ENCODE measurements around the gene LRSAM1. TPM values are rescaled to one million over a fixed set of nuclear protein-coding genes. Genes with fewer than 3 reads are reported as not detected.

The LRSAM1 gene
- total and polyA plus RNA-seq, 2 of the 8 experiments (the other 6 are each of a cell fraction or from before 2014, with no cell fraction given) = 9.7 to 18.3 TPM

DNA sequence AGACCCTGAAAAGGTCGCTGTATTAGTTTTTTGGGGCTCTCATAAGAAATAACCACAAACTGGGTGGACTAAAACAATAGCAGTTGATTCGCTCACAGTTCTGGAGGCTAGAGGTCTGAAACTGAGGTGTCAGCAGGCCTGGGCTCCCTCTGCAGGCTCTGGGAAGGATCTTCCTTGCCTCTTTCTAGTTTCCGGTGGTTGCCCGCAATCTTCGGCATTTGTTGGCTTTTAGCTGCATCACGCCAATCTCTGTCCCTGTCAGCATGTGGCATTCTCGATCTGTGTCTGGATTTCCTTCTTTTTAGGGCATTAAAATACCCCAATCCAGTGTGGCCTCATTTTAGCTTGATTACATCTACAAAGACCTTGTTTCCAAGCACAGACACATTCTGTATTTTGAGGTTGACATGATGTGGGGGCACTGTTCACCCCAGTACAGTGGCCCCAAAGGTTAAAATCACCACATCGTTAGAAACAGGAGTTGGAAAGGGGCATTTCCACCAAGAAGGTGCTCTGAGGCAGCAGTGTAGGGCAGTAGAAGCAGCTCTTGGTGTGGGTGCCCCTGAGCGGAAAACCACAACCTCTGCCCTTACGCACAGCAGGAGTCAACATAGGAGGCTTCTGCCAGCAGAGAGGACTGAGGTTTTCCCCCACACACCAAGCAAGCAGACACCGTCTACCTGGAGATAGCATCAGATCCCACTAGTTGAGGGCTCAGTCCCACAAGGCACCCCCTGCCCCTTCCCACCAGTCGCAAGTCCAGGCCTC lies 13.6 kb upstream of the LRSAM1 start:
- no peaks in the 10 kb centered on the region for H3K27me3 ChIP-seq (replicated peaks in 1 of 4; ENCODE audit: control insufficient read depth in 3 of 4, extremely low read depth in 1 of 4, insufficient read depth in 3 of 4, low read length in 3 of 4)
- H3K4me3 ChIP-seq (ENCODE audit: extremely low read depth in 1 of 4, insufficient read depth in 2 of 4, low read depth in 3 of 4, low read length in 4 of 4) = no peak overlapping the region
- no peak overlapping the region for H3K14ac ChIP-seq (ENCODE audit: insufficient read length)
- H3K36me3 ChIP-seq (ENCODE audit: control insufficient read depth in 2 of 4, insufficient read depth in 4 of 4, low read length in 3 of 4) = peaks cover 25 to 65% (median 51%) of the 10 kb centered on the region in 4 experiments
- no peak overlapping the region for H2BK5ac ChIP-seq (ENCODE audit: low read depth, low read length)
- CTCF ChIA-PET (ENCODE audit: partially characterized antibody) = interaction anchor here (0.6 to 1.3 kb wide), 3 partner anchors 13 to 223 kb away, joined by 3 to 5 read pairs (median 3); partner anchors contain the start of gene ZNF79
- peaks cover 2% of the 10 kb centered on the region; the same call in 1 of the 2 replicates for H3K79me1 ChIP-seq (ENCODE audit: low read depth, low read length)
- H2BK120ac ChIP-seq (replicated peaks; ENCODE audit: low read depth, low read length) = no peak overlapping the region
- no peak for FAIRE-seq
- no peaks in the 10 kb centered on the region for H3K4me1 ChIP-seq (replicated peaks in 1 of 4; ENCODE audit: control insufficient read depth in 3 of 4, insufficient read depth in 4 of 4, low read length in 3 of 4)
- TF ChIP-seq, protein P1, sequence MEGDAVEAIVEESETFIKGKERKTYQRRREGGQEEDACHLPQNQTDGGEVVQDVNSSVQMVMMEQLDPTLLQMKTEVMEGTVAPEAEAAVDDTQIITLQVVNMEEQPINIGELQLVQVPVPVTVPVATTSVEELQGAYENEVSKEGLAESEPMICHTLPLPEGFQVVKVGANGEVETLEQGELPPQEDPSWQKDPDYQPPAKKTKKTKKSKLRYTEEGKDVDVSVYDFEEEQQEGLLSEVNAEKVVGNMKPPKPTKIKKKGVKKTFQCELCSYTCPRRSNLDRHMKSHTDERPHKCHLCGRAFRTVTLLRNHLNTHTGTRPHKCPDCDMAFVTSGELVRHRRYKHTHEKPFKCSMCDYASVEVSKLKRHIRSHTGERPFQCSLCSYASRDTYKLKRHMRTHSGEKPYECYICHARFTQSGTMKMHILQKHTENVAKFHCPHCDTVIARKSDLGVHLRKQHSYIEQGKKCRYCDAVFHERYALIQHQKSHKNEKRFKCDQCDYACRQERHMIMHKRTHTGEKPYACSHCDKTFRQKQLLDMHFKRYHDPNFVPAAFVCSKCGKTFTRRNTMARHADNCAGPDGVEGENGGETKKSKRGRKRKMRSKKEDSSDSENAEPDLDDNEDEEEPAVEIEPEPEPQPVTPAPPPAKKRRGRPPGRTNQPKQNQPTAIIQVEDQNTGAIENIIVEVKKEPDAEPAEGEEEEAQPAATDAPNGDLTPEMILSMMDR (IDR thresholded peaks at IDR 0.05; ENCODE audit: control extremely low read depth in 1 of 3, insufficient read depth in 1 of 3, low read depth in 1 of 3, low read length in 3 of 3) = peak in 2 of 3 experiments; percentile 27 to 41; a peak in 2 of 4 replicates
- TF ChIP-seq RAD21 (IDR thresholded peaks at IDR 0.05 in 1 of 2, conservative IDR thresholded peaks at IDR 0.05 in 1 of 2; ENCODE audit: low read depth in 2 of 2, low read length in 2 of 2) (peak; percentile 32 to 50; a peak in 3 of 4 replicates), FOSL1 (IDR thresholded peaks at IDR 0.05; ENCODE audit: insufficient read depth, low read depth, low read length) (no peak)
- H3K23ac ChIP-seq (ENCODE audit: insufficient read length) = no peak overlapping the region
- no peak overlapping the region for H4K91ac ChIP-seq (replicated peaks; ENCODE audit: insufficient read length, low read length)
- H3K27ac ChIP-seq (ENCODE audit: low read depth, low read length) = no peak overlapping the region
- no peak overlapping the region for H3K18ac ChIP-seq (ENCODE audit: extremely low read depth, low read length)
- no peak overlapping the region for H3K4ac ChIP-seq (replicated peaks; ENCODE audit: insufficient read length, low read depth, low read length)
- no peak overlapping the region for H2AK5ac ChIP-seq (ENCODE audit: low read depth, low read length)
- no peak overlapping the region for H2BK12ac ChIP-seq (ENCODE audit: low read depth, low read length)
- H3K9me3 ChIP-seq (ENCODE audit: insufficient read depth in 2 of 2, low read depth in 1 of 2, low read length in 1 of 2) = no peaks in the 10 kb centered on the region
- H3K23me2 ChIP-seq (ENCODE audit: low read depth, low read length) = no peaks in the 10 kb centered on the region
- H3K4me2 ChIP-seq (ENCODE audit: insufficient read depth in 1 of 2, low read depth in 2 of 2, low read length in 2 of 2) = no peak overlapping the region
- H3K56ac ChIP-seq (replicated peaks; ENCODE audit: insufficient read length, low read depth, low read length) = no peak overlapping the region
- no peak overlapping the region for H2BK20ac ChIP-seq (ENCODE audit: low read length)
- no peak overlapping the region for H4K5ac ChIP-seq (ENCODE audit: insufficient read length, low read depth, low read length)
- no peak overlapping the region for H3K9ac ChIP-seq (replicated peaks in 1 of 4; ENCODE audit: extremely low read depth in 1 of 4, low read depth in 3 of 4, low read length in 3 of 4)
- POLR2A ChIA-PET (ENCODE audit: partially characterized antibody) = interaction anchor here (2.5 to 11.3 kb wide), 3 partner anchors 8 to 16 kb away, joined by 8 to 125 read pairs (median 45); partner anchors contain the start of genes LRSAM1, RPL12 and ZNF79
- WGBS, 2 experiments (ENCODE audit: extremely low coverage in 1 of 2, insufficient coverage in 1 of 2, insufficient read length in 1 of 2, insufficient replicate concordance in 2 of 2, low coverage in 1 of 2, low lambda C conversion rate in 2 of 2, missing lambda C conversion rate in 1 of 2) = 86% methylated on average over 12 of the region's 12 CpGs; no CpG with 5 or more reads in 1 of the 2 experiments
- no peaks in the 10 kb centered on the region for H3K79me2 ChIP-seq (ENCODE audit: control insufficient read depth in 1 of 2, insufficient read depth in 2 of 2, low read length in 2 of 2)
- no peak overlapping the region for H4K8ac ChIP-seq (ENCODE audit: extremely low read depth, insufficient read depth, low read length)
- no peak overlapping the region for H2BK15ac ChIP-seq (ENCODE audit: low read length)
- no peak overlapping the region for H2AFZ ChIP-seq (ENCODE audit: low read length)
- H4K20me1 ChIP-seq (replicated peaks in 1 of 2; ENCODE audit: control insufficient read depth in 1 of 2, insufficient read depth in 2 of 2, low read length in 2 of 2) = peaks cover 2% of the 10 kb centered on the region in 2 experiments
- no peak for DNase-seq (ENCODE audit: low read depth in 1 of 2, low spot score in 2 of 2)

Measured in H1 (cell line).